NCI-H526 treated with DMSO at 0.1 percent for 48 hours (cell line): Measurements from ENCODE around the gene ZNF285.
"Not testable (repeated sequence)": the region's sequence is repeated elsewhere in the genome, so short reads cannot be mapped to it uniquely, and the experiment has no call there.

Experiments
- DNase-seq: peaks from one replicate; lab custom pipeline; 2025; lab: John Stamatoyannopoulos, UW

The ZNF285 gene

DNA sequence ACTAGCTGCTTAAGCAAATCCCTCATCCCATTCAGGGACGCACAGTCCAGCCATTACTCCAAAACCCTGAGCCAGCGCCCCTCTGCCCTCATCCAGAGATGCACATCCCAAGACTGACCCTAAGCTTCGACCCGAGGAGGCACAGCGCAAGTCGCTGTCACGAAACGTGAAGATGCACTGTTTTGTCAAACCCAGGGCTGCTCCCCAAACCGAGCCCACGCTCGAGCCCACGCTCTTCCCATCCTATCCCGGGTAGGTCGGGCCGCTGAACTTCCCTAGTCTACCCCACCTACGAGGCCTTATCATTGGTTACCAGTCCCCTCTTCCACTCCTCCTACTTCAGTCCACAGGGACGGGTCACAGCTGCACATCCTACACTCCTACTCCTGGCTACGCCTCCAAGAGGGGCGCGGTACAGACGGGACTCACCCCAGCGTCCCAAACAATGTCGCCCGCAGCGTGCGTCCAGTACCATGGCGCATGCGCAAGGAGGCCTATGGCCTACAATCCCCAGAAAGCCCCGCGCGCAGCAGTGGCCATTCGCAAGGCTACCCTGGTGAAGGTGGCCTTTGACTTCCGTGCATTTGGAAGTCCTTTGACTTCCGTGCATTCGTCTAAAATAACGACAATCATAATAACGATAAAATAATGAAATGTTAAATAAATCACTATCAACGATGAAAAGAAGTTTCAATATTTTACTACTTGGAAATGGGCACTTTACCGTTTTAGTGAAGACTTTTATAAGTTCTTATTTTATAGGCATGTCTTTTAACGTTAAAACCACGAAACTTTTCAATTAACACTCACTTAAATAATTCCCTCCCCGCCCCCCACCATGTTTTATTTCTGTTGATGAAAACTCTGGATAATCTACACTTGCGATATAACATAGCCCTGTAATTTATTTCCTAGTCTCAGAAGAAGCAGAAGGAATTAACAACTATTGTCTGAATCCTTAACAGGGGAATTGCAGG, at the start of gene ZNF285:
Gene ZNF285 (minus strand): TSS at position 470 of the 977 bp plus-strand sequence. CDS start 4,395 bp downstream, outside the sequence.
- no peak for DNase-seq

DNA sequence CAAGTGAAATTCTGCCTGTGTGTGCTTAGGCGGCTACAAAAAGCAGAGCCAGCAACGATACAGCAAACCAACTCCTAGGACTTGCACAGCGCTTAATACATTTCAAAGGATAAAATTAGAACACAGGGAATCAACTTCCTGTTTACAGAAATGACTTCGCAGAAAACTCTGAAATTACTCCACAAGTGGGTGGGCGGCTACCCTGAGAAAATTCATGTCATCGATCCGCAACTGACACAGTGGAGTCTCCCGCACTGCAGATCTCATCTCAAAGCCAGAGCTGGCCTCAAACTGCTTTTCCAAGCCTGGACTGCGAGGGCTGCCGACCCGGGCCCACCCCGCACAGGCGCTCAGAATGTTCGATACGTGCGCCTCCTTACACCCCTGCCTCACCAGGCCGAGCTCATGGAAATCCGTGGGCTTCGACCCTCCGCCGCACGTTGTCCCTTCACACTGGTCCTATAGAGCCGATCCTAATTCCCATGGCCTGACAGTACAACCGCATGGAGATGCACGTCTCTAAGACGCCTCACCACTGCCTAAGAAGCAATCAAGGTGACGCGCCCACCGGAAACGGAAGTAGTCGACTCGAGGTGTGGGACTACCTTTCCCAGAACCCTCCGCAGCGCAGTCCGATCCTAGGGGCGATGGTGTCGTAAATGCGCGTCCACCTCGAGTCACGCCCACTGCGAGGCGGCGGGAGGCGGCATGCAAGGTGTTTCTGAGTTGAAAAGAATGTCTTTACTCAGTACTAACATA, 46.7 kb upstream of the ZNF285 start, which contains the start of gene ZNF229:
Gene ZNF229 (minus strand): TSS at position 557 of the 759 bp plus-strand sequence. CDS start 5,625 bp downstream, outside the sequence.
- DNase-seq, result peak; percentile 58

DNA sequence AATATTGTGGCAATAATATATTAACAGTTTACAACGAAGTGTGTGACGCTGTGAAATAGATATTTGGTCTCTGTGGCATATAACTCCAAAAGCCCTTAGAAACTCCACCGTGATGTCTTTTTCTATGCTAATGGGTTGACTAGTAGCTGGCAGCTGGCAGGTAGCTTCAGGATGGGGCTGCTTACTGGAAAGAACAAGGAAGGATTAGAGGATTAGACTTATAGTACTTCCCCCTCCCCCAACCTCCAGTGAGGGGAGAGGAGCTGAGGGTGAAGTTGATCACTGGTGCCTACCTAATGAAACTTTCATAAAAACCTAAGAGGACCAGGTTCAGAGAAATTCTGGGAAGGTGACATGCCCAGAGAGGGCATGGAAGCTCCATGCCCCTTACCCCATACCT, 37.0 kb upstream of the ZNF285 start:
- no peak for DNase-seq

DNA sequence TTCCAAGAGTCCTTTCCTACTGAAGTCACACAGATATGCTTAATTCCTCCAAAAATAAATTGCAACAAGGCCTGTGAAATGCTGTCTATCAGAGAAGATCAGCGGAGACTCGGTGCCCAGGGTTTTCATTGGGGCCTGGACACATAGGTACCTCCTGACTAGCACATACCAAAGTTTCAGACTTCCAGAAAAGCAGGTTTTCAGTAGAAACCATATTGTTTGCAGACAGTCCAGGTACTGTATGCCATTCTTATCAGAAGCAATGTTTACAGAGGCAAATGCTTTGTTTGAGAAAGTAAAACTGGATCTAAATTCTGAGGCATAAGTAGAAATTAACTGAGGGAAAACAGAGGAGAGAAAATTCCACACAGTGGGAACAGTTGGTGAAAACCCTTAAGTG, 34.0 kb upstream of the ZNF285 start:
- DNase-seq, result peak; percentile 46

DNA sequence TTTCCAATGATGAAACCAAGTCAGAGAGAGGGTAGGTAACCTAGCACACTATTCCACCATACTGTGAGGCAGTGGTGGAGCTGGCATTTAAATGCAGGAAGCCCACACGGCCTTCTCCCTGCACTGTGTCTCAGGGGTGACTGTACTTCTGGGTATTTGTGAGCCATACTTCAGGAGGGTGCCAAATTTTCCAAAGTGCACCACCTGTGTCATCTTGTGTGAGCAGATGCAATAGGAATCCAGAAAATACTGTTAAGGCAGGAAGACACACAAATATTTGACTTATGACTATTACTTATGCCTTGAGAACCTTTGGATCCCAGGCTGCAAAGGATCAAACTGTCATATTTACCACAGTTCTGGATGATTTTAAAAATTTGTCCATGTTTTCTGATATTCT, 29.5 kb upstream of the ZNF285 start:
- DNase-seq, result no peak

DNA sequence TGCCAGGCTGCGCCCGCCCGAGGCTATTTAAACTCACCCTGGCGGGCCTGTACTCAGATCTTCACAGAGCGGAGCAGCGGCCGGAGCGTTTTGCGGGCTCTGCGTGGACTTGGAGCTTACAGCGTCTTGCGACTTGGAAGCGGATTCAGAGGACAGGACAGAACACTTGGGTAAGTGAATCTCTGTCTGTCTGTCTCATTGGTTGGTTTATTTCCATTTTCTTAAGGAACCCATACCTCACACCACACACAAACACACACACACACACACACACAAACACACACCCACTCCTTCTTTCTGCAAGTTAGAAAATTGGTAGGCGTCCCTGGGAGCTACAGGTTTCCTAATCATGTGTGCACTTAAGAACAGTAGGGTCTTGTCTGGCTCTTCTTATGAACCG, 14.1 kb upstream of the ZNF285 start:
- not testable (repeated sequence) for DNase-seq

DNA sequence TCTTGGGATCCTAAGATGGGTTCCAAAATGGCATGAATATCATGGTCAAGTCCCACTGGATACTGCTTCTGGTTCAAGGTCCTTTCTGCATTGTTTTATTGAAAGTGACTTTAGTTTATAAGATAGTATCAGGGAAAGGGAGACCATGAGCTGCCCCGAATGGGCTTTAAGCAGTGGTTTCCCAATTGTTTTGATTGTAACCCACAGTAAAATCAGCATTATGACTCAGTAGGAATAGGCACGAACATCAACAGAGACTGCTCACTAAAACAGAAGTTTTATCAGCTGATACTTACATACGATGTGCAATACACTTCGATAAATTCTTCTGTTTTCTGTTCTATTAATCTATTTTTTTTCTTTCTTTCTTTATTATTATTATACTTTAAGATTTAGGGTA, 12.1 kb downstream of the ZNF285 start:
- not testable (repeated sequence) for DNase-seq

DNA sequence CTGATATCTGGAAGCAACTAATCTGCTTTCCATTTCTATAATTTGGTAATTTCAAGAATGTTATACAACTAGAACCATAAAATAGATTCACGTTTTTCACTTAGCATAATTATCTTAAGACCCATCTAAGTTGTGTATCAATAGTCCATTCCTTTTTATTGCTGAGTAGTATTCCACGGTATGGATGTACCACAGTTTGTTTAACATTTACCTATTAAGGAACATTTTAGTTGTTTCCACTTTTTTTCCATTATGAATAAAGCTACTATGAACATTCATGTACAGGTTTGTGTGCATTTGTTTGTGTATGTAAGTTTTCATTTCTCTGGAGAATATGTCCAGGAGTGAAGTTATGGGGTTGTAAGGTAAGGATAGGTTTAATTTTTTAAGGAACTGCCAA, 26.6 kb downstream of the ZNF285 start:
- no peak for DNase-seq

DNA sequence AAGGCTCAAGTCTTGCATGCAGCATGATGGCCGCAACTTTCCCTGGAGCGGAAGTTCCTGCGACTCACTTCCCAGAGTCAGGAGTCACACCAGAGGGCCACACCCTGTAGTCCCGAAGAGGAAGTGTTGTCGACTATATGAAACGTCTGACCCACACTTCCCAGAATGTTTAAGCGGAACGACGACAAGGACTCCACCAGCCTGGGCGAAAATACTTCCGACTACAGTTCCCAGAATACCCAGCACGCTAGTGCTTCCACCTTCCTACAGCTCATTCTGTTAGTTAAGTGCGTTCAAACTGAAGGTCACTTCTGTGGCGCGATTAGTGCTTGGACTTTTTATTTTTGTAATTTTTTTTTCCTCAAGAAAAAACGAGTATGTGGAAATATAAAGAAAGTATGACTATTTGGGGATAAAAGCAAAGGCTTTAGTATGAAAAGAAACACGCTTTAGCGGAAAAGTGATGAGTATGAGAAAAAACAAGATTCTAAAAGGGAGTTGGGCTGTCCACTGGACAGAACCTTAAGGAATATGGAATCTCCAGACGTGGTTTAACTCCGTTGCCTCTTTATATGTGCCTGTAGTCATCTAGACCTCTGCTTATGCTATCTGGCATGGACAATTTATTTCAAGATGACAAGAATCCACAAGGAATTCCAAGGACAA, 29.5 kb downstream of the ZNF285 start:
- no peak for DNase-seq

DNA sequence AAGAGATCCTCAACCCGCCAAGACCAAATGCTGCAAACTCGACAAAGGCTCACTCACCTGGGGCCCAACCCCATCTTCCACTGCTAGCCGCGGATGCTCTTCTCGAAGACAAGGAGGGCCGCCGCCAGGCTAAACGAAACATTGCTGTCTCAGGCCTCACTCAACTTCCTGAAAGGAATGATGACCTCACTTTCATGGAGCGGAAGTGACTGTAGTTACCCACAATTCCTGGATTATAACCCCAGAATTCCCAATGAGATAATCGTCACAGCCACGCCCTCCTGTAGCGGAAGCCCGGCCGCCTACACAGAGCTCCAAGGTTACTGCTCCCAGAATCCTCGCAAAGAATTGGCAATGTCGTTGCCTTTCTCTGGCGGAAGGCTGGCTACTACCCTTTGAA, 34.4 kb downstream of the ZNF285 start:
- DNase-seq, result no peak

DNA sequence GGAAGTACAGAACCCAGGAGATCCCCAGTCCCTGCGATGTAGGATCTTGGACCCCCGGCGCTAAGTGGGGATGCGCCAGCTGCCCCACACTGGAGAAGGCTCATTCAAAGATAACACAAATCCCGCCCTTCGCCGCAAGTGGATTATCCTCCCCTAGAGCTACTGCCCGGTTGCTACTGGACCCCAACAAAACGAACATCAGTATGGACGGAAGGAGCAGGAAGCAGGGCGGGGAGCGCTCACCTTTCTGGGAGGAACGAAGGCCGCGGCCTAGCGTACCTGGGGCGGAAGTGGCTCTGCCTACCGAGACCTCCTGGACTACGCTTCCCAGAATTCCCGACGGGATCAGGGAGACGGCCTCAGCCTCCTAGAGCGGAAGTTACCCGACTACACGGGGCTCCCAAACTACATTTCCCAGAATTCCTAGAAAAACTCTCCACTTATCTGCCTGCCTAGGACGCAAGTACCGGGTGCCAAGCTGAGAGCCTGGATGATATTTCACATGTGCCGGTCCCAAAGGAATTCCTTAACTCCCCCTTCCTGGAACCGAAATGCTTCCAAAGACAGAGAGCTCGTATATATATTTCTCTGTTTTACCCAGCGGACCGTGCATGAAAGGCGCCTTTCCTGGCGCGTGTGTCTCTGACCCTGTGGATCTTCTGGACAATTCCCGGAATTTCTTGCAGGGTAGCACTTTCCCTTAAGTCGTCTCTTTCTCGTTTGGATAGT, 44.9 kb downstream of the ZNF285 start, which contains the start of gene ZNF112:
Gene ZNF112 (minus strand): TSS at position 298 of the 729 bp plus-strand sequence. CDS start 16,141 bp downstream, outside the sequence.
- peak; percentile 88 for DNase-seq

DNA sequence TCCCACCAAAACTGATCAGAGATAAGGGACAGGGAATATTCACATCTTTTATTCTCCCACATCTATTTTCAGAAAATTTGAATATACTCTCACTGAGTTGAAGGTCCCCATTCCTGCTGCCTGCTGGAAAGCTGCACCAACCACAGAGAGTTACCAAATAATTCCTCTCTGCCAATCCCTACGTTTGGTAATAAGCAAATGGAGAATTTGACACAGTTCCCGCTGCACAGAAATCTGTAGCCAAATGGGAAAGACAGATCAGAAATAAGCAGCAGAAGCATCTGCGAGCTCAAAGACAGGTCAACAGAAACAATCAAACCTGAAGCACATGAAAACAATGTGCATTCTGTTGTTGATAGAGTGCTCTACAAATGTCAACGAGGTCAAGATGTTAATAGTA, 54.9 kb downstream of the ZNF285 start:
- no peak for DNase-seq

DNA sequence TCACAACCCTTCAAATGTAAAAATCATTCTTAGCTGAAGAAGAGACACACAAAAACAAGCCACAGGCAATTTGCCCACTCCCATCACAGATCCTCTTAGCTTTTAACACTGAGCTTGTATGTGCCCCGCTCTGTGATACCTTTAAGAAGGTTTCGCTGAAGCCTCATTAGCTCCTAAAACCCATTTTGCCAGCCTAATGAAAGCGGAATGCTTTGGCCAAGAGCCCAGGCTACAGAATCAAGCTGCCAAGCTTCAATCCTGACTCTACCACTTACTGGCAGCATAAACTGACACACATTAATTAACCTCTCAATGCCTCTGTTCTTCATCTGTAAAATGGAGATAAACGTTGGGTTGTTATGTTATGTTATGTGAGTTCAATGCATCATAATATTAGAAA, 55.4 kb downstream of the ZNF285 start:
- no peak for DNase-seq

DNA sequence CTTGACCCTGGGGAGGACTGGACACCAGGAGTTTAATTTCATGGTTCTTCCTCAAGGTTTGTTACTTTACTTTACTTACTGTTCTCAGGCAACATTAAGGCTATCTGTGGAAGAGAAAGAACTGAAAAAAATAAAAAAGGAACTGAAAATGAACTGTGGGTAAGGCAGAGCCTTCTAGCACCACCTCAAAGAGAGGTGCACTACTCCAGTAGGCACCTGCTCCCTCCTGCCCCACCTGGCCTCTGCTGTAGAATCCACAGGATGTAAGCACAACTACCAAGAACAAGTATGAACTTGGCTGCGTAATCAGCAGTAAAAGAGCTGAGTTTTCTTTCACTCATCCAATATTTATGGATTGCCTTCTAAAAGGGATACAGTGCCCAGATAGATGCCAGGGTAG, 57.2 kb downstream of the ZNF285 start:
- no peak for DNase-seq

DNA sequence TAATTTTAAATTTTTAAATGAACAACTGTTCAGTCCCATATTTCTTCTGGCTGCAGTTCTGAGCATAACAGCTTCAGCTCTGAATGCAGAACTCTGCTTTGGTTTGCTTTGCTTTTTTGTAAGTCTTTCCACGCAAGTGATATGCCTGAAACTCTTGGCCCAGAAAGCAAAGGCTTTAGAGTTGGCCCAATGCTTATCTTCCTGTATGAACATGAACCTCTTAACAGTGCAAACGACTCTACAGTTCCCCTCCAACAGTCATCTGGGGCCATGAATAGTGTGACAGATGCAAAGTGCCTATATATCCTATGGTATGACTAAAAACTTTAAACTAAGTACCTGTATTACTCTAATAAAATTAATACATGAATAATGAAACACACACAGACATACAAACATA, 59.6 kb downstream of the ZNF285 start:
- DNase-seq, result no peak

DNA sequence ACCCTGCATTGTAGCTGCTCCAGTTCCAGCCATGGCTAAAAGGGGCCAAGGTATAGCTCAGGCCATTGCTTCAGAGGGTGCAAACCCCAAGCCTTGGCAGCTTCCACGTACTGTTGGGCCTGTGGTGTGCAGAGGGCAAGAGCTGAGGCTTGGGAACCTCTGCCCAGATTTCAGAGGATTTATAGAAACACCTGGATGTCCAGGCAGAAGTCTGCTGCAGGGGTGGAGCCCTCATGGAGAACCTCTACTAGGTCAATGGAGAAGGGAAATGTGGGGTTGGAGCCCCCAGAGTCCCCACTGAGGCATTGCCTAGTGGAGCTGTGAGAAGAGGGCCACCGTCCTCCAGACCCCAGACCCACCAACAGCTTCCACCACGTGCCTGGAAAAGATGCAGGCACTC, 66.8 kb downstream of the ZNF285 start:
- DNase-seq, result not testable (repeated sequence)
